Calu3 (cell line): ENCODE measurements around the gene ADORA2B. TPM values are rescaled to one million over a fixed set of nuclear protein-coding genes. Genes with fewer than 3 reads are reported as not detected.

Experiments
- BruUV-seq: library from RNA; stranded (reverse); fragments of 400-500 nt; replicated peaks from 2 replicates; lab custom pipeline; 2021; lab: Mats Ljungman, UMichigan
- CTCF ChIA-PET: fragments of 300-600 bp; sonication (Branson Sonifier 250); formaldehyde crosslinking; loops from one replicate; lab custom pipeline; 2022; ENCODE audit warnings: antibody characterized with exemption; lab: Charles Lee
- DNase-seq: peaks from one replicate; pipeline ENCODE4 v3.0.0; 2022
- H3K27ac Mint-ChIP-seq: one replicate; pipeline ENCODE4 v1.8.0; 2022; ENCODE audit warnings: mixed read lengths; ENCODE audit not compliant: unreplicated experiment
- H3K27me3 Mint-ChIP-seq: one replicate; pipeline ENCODE4 v1.8.0; 2022; ENCODE audit warnings: mixed read lengths; ENCODE audit not compliant: unreplicated experiment
- H3K36me3 Mint-ChIP-seq: one replicate; pipeline ENCODE4 v1.8.0; 2022; ENCODE audit warnings: mild to moderate bottlenecking, moderate library complexity, mixed read lengths; ENCODE audit not compliant: insufficient read depth, unreplicated experiment
- H3K4me1 Mint-ChIP-seq: one replicate; pipeline ENCODE4 v1.8.0; 2022; ENCODE audit warnings: mild to moderate bottlenecking, low read depth, mixed read lengths; ENCODE audit not compliant: unreplicated experiment
- H3K4me3 Mint-ChIP-seq: one replicate; pipeline ENCODE4 v1.8.0; 2022; ENCODE audit warnings: mild to moderate bottlenecking, low read depth, moderate library complexity, mixed read lengths; ENCODE audit not compliant: unreplicated experiment
- H3K9me3 Mint-ChIP-seq: one replicate; pipeline ENCODE4 v1.8.0; 2022; ENCODE audit warnings: low read depth, mixed read lengths; ENCODE audit not compliant: unreplicated experiment
- CTCF ChIP-seq: fragments of 200-600 bp; IDR thresholded peaks from one replicate; pipeline ENCODE4 v1.8.0; 2022; ENCODE audit warnings: antibody characterized with exemption; ENCODE audit not compliant: unreplicated experiment
- intact Hi-C: fragments of 100-400 bp; cut with micrococcal nuclease; formaldehyde crosslinking; loops from one replicate; pipeline ENCODE4 v1.10.0; 2022; ENCODE audit not compliant: unreplicated experiment
- total RNA-seq: library from RNA; stranded (reverse); gene quantifications from 2 replicates; pipeline ENCODE4 v1.2.3, GENCODE V29; 2022

Gene ADORA2B
- total RNA-seq, 1 experiment from 2014 or later: 12.6 TPM

GRCh38 chr17:15965528-15965927, 20.6 kb downstream of the ADORA2B start:
- DNase-seq: no peak
- Mint-ChIP-seq H3K27me3 (no peaks in the 10 kb centered on the region), H3K36me3 (peaks cover 13% of the 10 kb centered on the region), H3K27ac (peak overlapping the region; percentile 82), H3K4me1 (peaks cover 48% of the 10 kb centered on the region), H3K4me3 (no peak overlapping the region), H3K9me3 (no peaks in the 10 kb centered on the region)
- CTCF ChIA-PET: interaction anchor here (1.8 kb wide), 1 partner anchor 34 kb away, joined by 4 read pairs; the partner anchor contains the start of genes TTC19 and ZSWIM7
- BruUV-seq: no TSS peak
- TF ChIP-seq CTCF: no peak
- intact Hi-C loops: no loop called here

GRCh38 chr17:15966183-15966878, 21.4 kb downstream of the ADORA2B start:
- peak overlapping the region; percentile 82 for H3K27ac Mint-ChIP-seq
- no peaks in the 10 kb centered on the region for H3K9me3 Mint-ChIP-seq
- intact Hi-C loops: no loop called here
- CTCF ChIA-PET: interaction anchor here (0.6 to 1.8 kb wide), 3 partner anchors 10 to 33 kb away, joined by 3 to 6 read pairs (median 4); partner anchors contain the start of genes ADORA2B, TTC19 and ZSWIM7
- peaks cover 13% of the 10 kb centered on the region for H3K36me3 Mint-ChIP-seq
- H3K4me3 Mint-ChIP-seq: peak overlapping the region; percentile 60
- no peak for DNase-seq
- TF ChIP-seq CTCF: no peak
- no peaks in the 10 kb centered on the region for H3K27me3 Mint-ChIP-seq
- peaks cover 48% of the 10 kb centered on the region for H3K4me1 Mint-ChIP-seq
- BruUV-seq: no TSS peak

GRCh38 chr17:15966879-15967248, 21.9 kb downstream of the ADORA2B start:
- peaks cover 13% of the 10 kb centered on the region for H3K36me3 Mint-ChIP-seq
- no TSS peak for BruUV-seq
- H3K9me3 Mint-ChIP-seq: no peaks in the 10 kb centered on the region
- TF ChIP-seq CTCF: no peak
- peaks cover 48% of the 10 kb centered on the region for H3K4me1 Mint-ChIP-seq
- intact Hi-C loops: no loop called here
- H3K27me3 Mint-ChIP-seq: no peaks in the 10 kb centered on the region
- peak overlapping the region; percentile 60 for H3K4me3 Mint-ChIP-seq
- H3K27ac Mint-ChIP-seq: peak overlapping the region; percentile 82
- peak; percentile 70 for DNase-seq
- CTCF ChIA-PET: interaction anchor here (0.6 to 1.8 kb wide), 3 partner anchors 9 to 32 kb away, joined by 3 to 6 read pairs (median 4); partner anchors contain the start of genes ADORA2B, TTC19 and ZSWIM7

- Mint-ChIP-seq H3K36me3 (peaks cover 13% of the 10 kb centered on the region), H3K4me3 (no peak overlapping the region), H3K27me3 (no peaks in the 10 kb centered on the region), H3K9me3 (no peaks in the 10 kb centered on the region), H3K27ac (peak overlapping the region; percentile 82), H3K4me1 (peaks cover 48% of the 10 kb centered on the region)
- CTCF ChIA-PET: no interaction called here
- BruUV-seq: no TSS peak
- TF ChIP-seq CTCF: no peak
- intact Hi-C loops: no loop called here
- no peak for DNase-seq
Observed at GRCh38 chr17:15967706-15968399, 22.9 kb downstream of the ADORA2B start.
